Loucy (cell line): ENCODE measurements around the gene RDM1.

Source experiments
- H2AFZ ChIP-seq: fragments of 200-600 bp; sonication (generic); 2 replicates; pipeline ENCODE4 v1.6.0; 2016; ENCODE audit warnings: antibody characterized with exemption, mild to moderate bottlenecking, low read length, moderate library complexity
- H3F3A ChIP-seq: fragments of 200-600 bp; 2 replicates; pipeline ENCODE4 v1.6.0; 2016; ENCODE audit warnings: antibody characterized with exemption, low read depth, mild to moderate bottlenecking
- H3K27me3 ChIP-seq: fragments of 200-600 bp; sonication (generic); 2 replicates; pipeline ENCODE4 v1.6.1; 2014; ENCODE audit warnings: low read length, mild to moderate bottlenecking; ENCODE audit not compliant: insufficient read depth, poor library complexity, severe bottlenecking
- H3K36me3 ChIP-seq: fragments of 200-600 bp; sonication (generic); 2 replicates; pipeline ENCODE4 v1.6.1; 2016; ENCODE audit warnings: low read length; ENCODE audit not compliant: insufficient read depth
- H3K4me1 ChIP-seq: fragments of 200-600 bp; sonication (generic); 2 replicates; pipeline ENCODE4 v1.5.1; 2014; ENCODE audit warnings: low read length, mild to moderate bottlenecking; ENCODE audit not compliant: insufficient read depth, poor library complexity, severe bottlenecking
- H3K4me2 ChIP-seq: fragments of 200-600 bp; sonication (generic); 2 replicates; pipeline ENCODE4 v1.6.0; 2014; ENCODE audit warnings: antibody characterized with exemption, low read length, low read depth, mild to moderate bottlenecking; ENCODE audit not compliant: poor library complexity, severe bottlenecking
- H3K4me3 ChIP-seq: fragments of 200-600 bp; sonication (generic); 2 replicates; pipeline ENCODE4 v1.5.1; 2014; ENCODE audit warnings: low read length, mild to moderate bottlenecking, mixed read lengths; ENCODE audit not compliant: poor library complexity, severe bottlenecking
- H3K79me2 ChIP-seq: fragments of 200-600 bp; sonication (generic); 2 replicates; pipeline ENCODE4 v1.6.1; 2014; ENCODE audit warnings: low read length; ENCODE audit not compliant: insufficient read depth
- H3K9ac ChIP-seq: fragments of 200-600 bp; sonication (generic); 2 replicates; pipeline ENCODE4 v1.6.0; 2014; ENCODE audit warnings: mild to moderate bottlenecking, low read depth, low read length, moderate library complexity; ENCODE audit not compliant: poor library complexity, severe bottlenecking
- H3K9me2 ChIP-seq: fragments of 200-600 bp; sonication (generic); replicated peaks from 2 replicates; pipeline ENCODE4 v1.6.1; 2016; ENCODE audit warnings: low read depth, low read length, mixed read lengths
- H3K9me3 ChIP-seq: fragments of 200-600 bp; sonication (generic); 2 replicates; pipeline ENCODE4 v1.6.1; 2014; ENCODE audit warnings: mild to moderate bottlenecking, antibody characterized with exemption, low read length, low read depth; ENCODE audit not compliant: insufficient read depth
- H4K20me1 ChIP-seq: fragments of 200-600 bp; sonication (generic); 2 replicates; pipeline ENCODE4 v1.6.0; 2014; ENCODE audit warnings: antibody characterized with exemption, low read length, mild to moderate bottlenecking; ENCODE audit not compliant: insufficient read depth, poor library complexity, severe bottlenecking
- CTCF ChIP-seq: fragments of 200-600 bp; sonication (generic); conservative IDR thresholded peaks from 2 replicates; pipeline ENCODE4 v1.5.1; 2014; ENCODE audit warnings: mild to moderate bottlenecking, antibody characterized with exemption, low read length
- EZH2phosphoT487 ChIP-seq: fragments of 200-600 bp; IDR thresholded peaks from 2 replicates; pipeline ENCODE4 v1.6.1; 2018; ENCODE audit warnings: antibody characterized with exemption, mild to moderate bottlenecking, moderate library complexity, borderline replicate concordance

The RDM1 gene

GRCh38 chr17:35895636-35896587 is 34.7 kb downstream of the RDM1 start:
- no peaks in the 10 kb centered on the region for H3K79me2 ChIP-seq
- H3K4me2 ChIP-seq, result peak overlapping the region; percentile 2
- H3K9ac ChIP-seq, result no peak overlapping the region
- TF ChIP-seq CTCF (no peak), EZH2phosphoT487 (no peak)
- H3K36me3 ChIP-seq, result no peaks in the 10 kb centered on the region
- H3K4me1 ChIP-seq, result peaks cover 8% of the 10 kb centered on the region
- H3K4me3 ChIP-seq, result no peak overlapping the region
- H3F3A ChIP-seq, result no peaks in the 10 kb centered on the region
- H4K20me1 ChIP-seq, result no peaks in the 10 kb centered on the region
- peak overlapping the region; percentile 17; the same call in 1 of the 2 replicates for H2AFZ ChIP-seq
- H3K9me3 ChIP-seq, result no peaks in the 10 kb centered on the region
- H3K27me3 ChIP-seq, result no peaks in the 10 kb centered on the region
- H3K9me2 ChIP-seq, result no peaks in the 10 kb centered on the region

GRCh38 chr17:35894206-35894605 is 36.4 kb downstream of the RDM1 start:
- Histone ChIP-seq H3K4me2 (no peak overlapping the region), H3F3A (no peaks in the 10 kb centered on the region), H3K9me2 (no peaks in the 10 kb centered on the region), H3K9me3 (no peaks in the 10 kb centered on the region), H2AFZ (no peak overlapping the region), H3K4me3 (no peak overlapping the region), H3K79me2 (no peaks in the 10 kb centered on the region), H4K20me1 (no peaks in the 10 kb centered on the region), H3K36me3 (no peaks in the 10 kb centered on the region), H3K27me3 (no peaks in the 10 kb centered on the region), H3K4me1 (peaks cover 17% of the 10 kb centered on the region), H3K9ac (no peak overlapping the region)
- TF ChIP-seq EZH2phosphoT487 (no peak), CTCF (no peak)

- Histone ChIP-seq H3K4me2 (no peak overlapping the region), H4K20me1 (no peaks in the 10 kb centered on the region), H3F3A (no peaks in the 10 kb centered on the region), H3K9ac (no peak overlapping the region), H3K79me2 (no peaks in the 10 kb centered on the region), H3K36me3 (no peaks in the 10 kb centered on the region), H2AFZ (no peak overlapping the region), H3K4me3 (no peak overlapping the region), H3K9me3 (no peaks in the 10 kb centered on the region), H3K27me3 (no peaks in the 10 kb centered on the region), H3K9me2 (no peaks in the 10 kb centered on the region), H3K4me1 (peaks cover 17% of the 10 kb centered on the region)
- TF ChIP-seq CTCF, result no peak
- TF ChIP-seq EZH2phosphoT487, result no peak
Measured at GRCh38 chr17:35893751-35894150, 36.8 kb downstream of the RDM1 start.
